Measurements from ENCODE around the gene MED27.
"Not testable (repeated sequence)": the region's sequence is repeated elsewhere in the genome, so short reads cannot be mapped to it uniquely, and the experiment has no call there.

Gene MED27

GRCh38 chr9:131961496-131961880 is 118.2 kb downstream of the MED27 start:
- DNase-seq, result no peak

- DNase-seq, result peak; percentile 67
Measured at GRCh38 chr9:131960851-131961495, 118.7 kb downstream of the MED27 start.

- DNase-seq, result no peak
Measured at GRCh38 chr9:131960311-131960710, 119.4 kb downstream of the MED27 start.

- no peak for DNase-seq
Measured at GRCh38 chr9:131959887-131960286, 119.8 kb downstream of the MED27 start.

- no peak for DNase-seq
Measured at GRCh38 chr9:131959056-131959455, 120.6 kb downstream of the MED27 start.

GRCh38 chr9:131954299-131954698 is 125.4 kb downstream of the MED27 start:
- DNase-seq, result no peak

GRCh38 chr9:131951905-131952304 is 127.8 kb downstream of the MED27 start:
- peak; percentile 79 for DNase-seq

GRCh38 chr9:131951155-131951554 is 128.5 kb downstream of the MED27 start:
- no peak for DNase-seq

GRCh38 chr9:131950487-131950886 is 129.2 kb downstream of the MED27 start:
- DNase-seq, result no peak

GRCh38 chr9:131946180-131946579 is 133.5 kb downstream of the MED27 start:
- DNase-seq, result no peak

GRCh38 chr9:131943351-131943841 is 136.3 kb downstream of the MED27 start:
- DNase-seq, result no peak

- no peak for DNase-seq
Measured at GRCh38 chr9:131942146-131942720, 137.4 kb downstream of the MED27 start.

- no peak for DNase-seq
Measured at GRCh38 chr9:131937451-131937850, 142.2 kb downstream of the MED27 start.

- no peak for DNase-seq
Measured at GRCh38 chr9:131936929-131937328, 142.7 kb downstream of the MED27 start.

- no peak for DNase-seq
Measured at GRCh38 chr9:131934673-131935072, 145.0 kb downstream of the MED27 start.

- DNase-seq, result no peak
Measured at GRCh38 chr9:131927091-131927490, 152.6 kb downstream of the MED27 start.

GRCh38 chr9:131926360-131926922 is 153.2 kb downstream of the MED27 start:
- no peak for DNase-seq

- DNase-seq, result no peak
Measured at GRCh38 chr9:131925677-131926177, 153.9 kb downstream of the MED27 start.

- no peak for DNase-seq
Measured at GRCh38 chr9:131923766-131924165, 155.9 kb downstream of the MED27 start.

GRCh38 chr9:131923132-131923671 is 156.5 kb downstream of the MED27 start:
- DNase-seq, result no peak

GRCh38 chr9:131921635-131922034 is 158.0 kb downstream of the MED27 start:
- not testable (repeated sequence) for DNase-seq

GRCh38 chr9:131919216-131919615 is 160.5 kb downstream of the MED27 start:
- DNase-seq, result no peak

GRCh38 chr9:131918481-131918880 is 161.2 kb downstream of the MED27 start:
- DNase-seq, result no peak

- DNase-seq, result no peak
Measured at GRCh38 chr9:131917009-131917408, 162.7 kb downstream of the MED27 start.
